SU-DHL-6 (cell line): ENCODE measurements around the gene ECI1.

ENCODE experiments used
- EZH2phosphoT487 ChIP-seq: fragments of 200-600 bp; sonication (generic), shearing (Covaris generic); conservative IDR thresholded peaks from 2 replicates; pipeline ENCODE4 v1.6.1; 2018; ENCODE audit warnings: mild to moderate bottlenecking, antibody characterized with exemption, low read length, moderate library complexity, mixed read lengths
- TF ChIP-seq, protein P1 (sequence below): fragments of 200-600 bp; sonication (generic); IDR thresholded peaks from one replicate; pipeline ENCODE4 v1.5.1; 2017; ENCODE audit warnings: antibody characterized with exemption, mild to moderate bottlenecking, low read length, moderate library complexity; ENCODE audit not compliant: insufficient read depth, poor library complexity, severe bottlenecking

DNA sequence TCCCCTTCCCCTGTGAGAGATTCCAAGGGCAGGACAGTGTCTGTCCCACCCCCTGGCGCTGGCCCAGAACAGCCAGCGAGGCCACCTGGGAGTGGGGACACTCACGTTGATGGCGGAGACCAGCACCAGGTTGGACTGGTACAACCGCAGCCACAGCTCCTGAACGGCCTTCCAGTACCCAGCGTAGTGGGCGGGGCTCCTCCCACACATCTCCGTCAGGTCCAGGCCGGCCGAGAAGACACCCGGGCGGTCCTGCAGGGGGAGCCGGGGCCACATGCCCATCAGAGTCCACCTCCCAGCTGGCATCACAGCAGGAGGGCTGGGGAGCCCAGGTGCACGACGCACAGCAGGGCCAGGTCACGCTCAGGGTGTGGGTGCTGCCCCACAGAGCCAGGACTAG, 7.1 kb downstream of the ECI1 start:
- TF ChIP-seq EZH2phosphoT487: no peak
- TF ChIP-seq, protein P1, sequence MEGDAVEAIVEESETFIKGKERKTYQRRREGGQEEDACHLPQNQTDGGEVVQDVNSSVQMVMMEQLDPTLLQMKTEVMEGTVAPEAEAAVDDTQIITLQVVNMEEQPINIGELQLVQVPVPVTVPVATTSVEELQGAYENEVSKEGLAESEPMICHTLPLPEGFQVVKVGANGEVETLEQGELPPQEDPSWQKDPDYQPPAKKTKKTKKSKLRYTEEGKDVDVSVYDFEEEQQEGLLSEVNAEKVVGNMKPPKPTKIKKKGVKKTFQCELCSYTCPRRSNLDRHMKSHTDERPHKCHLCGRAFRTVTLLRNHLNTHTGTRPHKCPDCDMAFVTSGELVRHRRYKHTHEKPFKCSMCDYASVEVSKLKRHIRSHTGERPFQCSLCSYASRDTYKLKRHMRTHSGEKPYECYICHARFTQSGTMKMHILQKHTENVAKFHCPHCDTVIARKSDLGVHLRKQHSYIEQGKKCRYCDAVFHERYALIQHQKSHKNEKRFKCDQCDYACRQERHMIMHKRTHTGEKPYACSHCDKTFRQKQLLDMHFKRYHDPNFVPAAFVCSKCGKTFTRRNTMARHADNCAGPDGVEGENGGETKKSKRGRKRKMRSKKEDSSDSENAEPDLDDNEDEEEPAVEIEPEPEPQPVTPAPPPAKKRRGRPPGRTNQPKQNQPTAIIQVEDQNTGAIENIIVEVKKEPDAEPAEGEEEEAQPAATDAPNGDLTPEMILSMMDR: no peak
